DOHH2 (cell line): ENCODE results near the gene CAMKMT.

Source experiments
- EZH2phosphoT487 ChIP-seq: fragments of 200-600 bp; sonication (generic); IDR thresholded peaks from 2 replicates; pipeline ENCODE4 v1.6.1; 2017; ENCODE audit warnings: borderline replicate concordance, mild to moderate bottlenecking, antibody characterized with exemption, low read length, moderate library complexity, mixed read lengths
- TF ChIP-seq, protein P1 (sequence below): fragments of 200-600 bp; sonication (generic); IDR thresholded peaks from one replicate; pipeline ENCODE4 v1.5.1; 2014; ENCODE audit warnings: antibody characterized with exemption, mild to moderate bottlenecking, low read depth, low read length; ENCODE audit not compliant: poor library complexity, severe bottlenecking

DNA sequence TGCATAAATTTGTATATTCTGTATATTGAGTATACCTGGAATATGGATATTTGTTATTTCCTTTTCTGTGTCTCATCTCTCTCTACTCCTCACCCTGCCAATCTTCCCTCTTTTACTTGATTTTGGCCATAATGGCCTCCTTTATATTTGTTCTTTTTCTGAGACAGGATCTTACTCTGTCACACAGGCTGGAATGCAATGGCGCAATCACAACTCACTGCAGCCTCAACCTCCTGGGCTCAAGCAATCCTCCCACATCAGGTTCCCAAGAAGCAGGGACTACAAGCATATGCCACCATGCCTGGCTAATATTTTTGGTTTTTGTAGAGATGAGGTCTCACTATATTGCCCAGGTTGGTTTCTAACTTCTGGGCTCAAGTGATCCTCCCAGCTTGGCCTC lies 30.9 kb upstream of the CAMKMT start:
- TF ChIP-seq, protein P1, sequence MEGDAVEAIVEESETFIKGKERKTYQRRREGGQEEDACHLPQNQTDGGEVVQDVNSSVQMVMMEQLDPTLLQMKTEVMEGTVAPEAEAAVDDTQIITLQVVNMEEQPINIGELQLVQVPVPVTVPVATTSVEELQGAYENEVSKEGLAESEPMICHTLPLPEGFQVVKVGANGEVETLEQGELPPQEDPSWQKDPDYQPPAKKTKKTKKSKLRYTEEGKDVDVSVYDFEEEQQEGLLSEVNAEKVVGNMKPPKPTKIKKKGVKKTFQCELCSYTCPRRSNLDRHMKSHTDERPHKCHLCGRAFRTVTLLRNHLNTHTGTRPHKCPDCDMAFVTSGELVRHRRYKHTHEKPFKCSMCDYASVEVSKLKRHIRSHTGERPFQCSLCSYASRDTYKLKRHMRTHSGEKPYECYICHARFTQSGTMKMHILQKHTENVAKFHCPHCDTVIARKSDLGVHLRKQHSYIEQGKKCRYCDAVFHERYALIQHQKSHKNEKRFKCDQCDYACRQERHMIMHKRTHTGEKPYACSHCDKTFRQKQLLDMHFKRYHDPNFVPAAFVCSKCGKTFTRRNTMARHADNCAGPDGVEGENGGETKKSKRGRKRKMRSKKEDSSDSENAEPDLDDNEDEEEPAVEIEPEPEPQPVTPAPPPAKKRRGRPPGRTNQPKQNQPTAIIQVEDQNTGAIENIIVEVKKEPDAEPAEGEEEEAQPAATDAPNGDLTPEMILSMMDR, result no peak
- TF ChIP-seq EZH2phosphoT487, result no peak
